HEK293T (cell line): ENCODE data around the gene CARMIL3.

ENCODE experiments used
- ARNT ChIP-seq: fragments of 450-650 bp; IDR thresholded peaks from 2 replicates; pipeline ENCODE4 v1.6.1; 2017; ENCODE audit warnings: mild to moderate bottlenecking
- BHLHE40 ChIP-seq: fragments of 450-650 bp; IDR thresholded peaks from 2 replicates; pipeline ENCODE4 v1.6.1; 2016; ENCODE audit warnings: mild to moderate bottlenecking, moderate library complexity, borderline replicate concordance
- ELF4 ChIP-seq: fragments of 450-650 bp; IDR thresholded peaks from 2 replicates; pipeline ENCODE4 v1.6.1; 2017; ENCODE audit warnings: antibody characterized with exemption
- FOXK2 ChIP-seq: fragments of 450-650 bp; IDR thresholded peaks from 2 replicates; pipeline ENCODE4 v1.6.1; 2016; ENCODE audit warnings: mild to moderate bottlenecking
- FOXM1 ChIP-seq: fragments of 450-650 bp; IDR thresholded peaks from 2 replicates; pipeline ENCODE4 v1.6.1; 2017; ENCODE audit warnings: mild to moderate bottlenecking, borderline replicate concordance
- HDGF ChIP-seq: fragments of 450-650 bp; IDR thresholded peaks from 2 replicates; pipeline ENCODE4 v1.6.1; 2017; ENCODE audit warnings: antibody characterized with exemption, borderline replicate concordance
- L3MBTL2 ChIP-seq: fragments of 450-650 bp; conservative IDR thresholded peaks from 2 replicates; pipeline ENCODE4 v1.6.1; 2016; ENCODE audit warnings: mild to moderate bottlenecking
- LEF1 ChIP-seq: fragments of 450-650 bp; IDR thresholded peaks from 2 replicates; pipeline ENCODE4 v1.6.1; 2017; ENCODE audit warnings: mild to moderate bottlenecking, borderline replicate concordance
- NFRKB ChIP-seq: fragments of 450-650 bp; IDR thresholded peaks from 2 replicates; pipeline ENCODE4 v1.6.1; 2016; ENCODE audit warnings: mild to moderate bottlenecking, moderate library complexity
- PKNOX1 ChIP-seq: fragments of 450-650 bp; IDR thresholded peaks from 2 replicates; pipeline ENCODE4 v1.6.1; 2016
- SP1 ChIP-seq: fragments of 450-650 bp; IDR thresholded peaks from 2 replicates; pipeline ENCODE4 v1.6.1; 2017
- SUZ12 ChIP-seq: fragments of 450-650 bp; IDR thresholded peaks from 2 replicates; pipeline ENCODE4 v1.6.1; 2016; ENCODE audit warnings: mild to moderate bottlenecking
- TARDBP ChIP-seq: fragments of 450-650 bp; IDR thresholded peaks from 2 replicates; pipeline ENCODE4 v1.6.1; 2016

- TF ChIP-seq TARDBP, result no peak
- no peak for TF ChIP-seq NFRKB
- no peak for TF ChIP-seq ELF4
- no peak for TF ChIP-seq SP1
- TF ChIP-seq SUZ12, result no peak
- no peak for TF ChIP-seq FOXK2
- no peak for TF ChIP-seq BHLHE40
- TF ChIP-seq FOXM1, result no peak
- TF ChIP-seq HDGF, result no peak
- TF ChIP-seq LEF1, result no peak
- no peak for TF ChIP-seq PKNOX1
- no peak for TF ChIP-seq ARNT
- TF ChIP-seq L3MBTL2, result no peak
These were observed 18.7 kb downstream of the CARMIL3 start for GRCh38 chr14:24070285-24071143.
